GM19438 (cell line): ENCODE measurements around the gene FMN2.
"Not testable (repeated sequence)": the region's sequence is repeated elsewhere in the genome, so short reads cannot be mapped to it uniquely, and the experiment has no call there.

Experiments used
- ATAC-seq: cut with Tn5 transposase; IDR thresholded peaks from one replicate; pipeline ENCODE4 v1.9.1; 2021; ENCODE audit warnings: low read depth; ENCODE audit not compliant: unreplicated experiment

FMN2 gene

GRCh38 chr1:240294566-240294965 lies 202.9 kb downstream of the FMN2 start:
- ATAC-seq: no peak

DNA sequence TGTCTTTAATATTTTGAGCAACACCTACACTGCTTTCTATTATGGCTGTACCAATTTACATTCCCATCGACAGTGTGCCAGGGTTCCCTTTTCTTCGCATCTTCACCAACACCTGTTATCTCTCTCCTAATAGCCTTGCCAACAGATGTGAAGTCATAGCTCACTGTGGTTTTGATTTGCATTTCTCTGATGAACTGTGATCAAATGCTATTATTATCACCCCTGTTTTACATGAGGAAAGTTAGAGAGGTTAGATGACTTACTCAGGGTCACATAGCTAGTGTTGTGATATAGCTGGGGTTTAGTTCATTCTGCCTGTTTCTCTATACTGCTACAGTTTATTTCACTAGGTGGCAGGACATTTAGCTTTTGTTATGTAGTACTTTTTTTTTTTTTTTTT lies 204.1 kb downstream of the FMN2 start:
- no peak for ATAC-seq

- ATAC-seq: no peak
Observed at GRCh38 chr1:240304466-240304865, 212.8 kb downstream of the FMN2 start.

- no peak for ATAC-seq
Observed at GRCh38 chr1:240306673-240307072, 215.0 kb downstream of the FMN2 start.

DNA sequence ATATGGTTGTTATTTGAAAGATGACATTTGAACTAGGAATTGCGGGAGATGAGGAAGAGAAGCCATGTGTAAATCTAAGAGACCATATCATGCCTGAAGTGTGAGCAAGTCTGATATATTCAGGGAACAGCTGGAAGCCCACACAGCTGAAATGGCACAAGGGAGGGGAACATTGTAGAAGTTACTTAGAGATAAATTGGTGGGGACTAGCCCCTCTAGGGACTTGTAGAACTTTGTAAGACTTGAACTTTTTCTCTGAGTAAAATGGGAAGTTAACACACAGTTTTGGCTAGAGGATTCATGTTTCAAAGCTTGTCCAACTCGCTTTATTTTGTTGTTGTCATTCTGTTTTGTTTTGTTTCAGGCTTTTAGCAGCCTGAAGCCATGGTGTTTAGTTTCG lies 216.4 kb downstream of the FMN2 start:
- ATAC-seq: no peak

GRCh38 chr1:240309769-240310168 lies 218.1 kb downstream of the FMN2 start:
- no peak for ATAC-seq

GRCh38 chr1:240310226-240310925 lies 218.7 kb downstream of the FMN2 start:
- ATAC-seq: no peak

DNA sequence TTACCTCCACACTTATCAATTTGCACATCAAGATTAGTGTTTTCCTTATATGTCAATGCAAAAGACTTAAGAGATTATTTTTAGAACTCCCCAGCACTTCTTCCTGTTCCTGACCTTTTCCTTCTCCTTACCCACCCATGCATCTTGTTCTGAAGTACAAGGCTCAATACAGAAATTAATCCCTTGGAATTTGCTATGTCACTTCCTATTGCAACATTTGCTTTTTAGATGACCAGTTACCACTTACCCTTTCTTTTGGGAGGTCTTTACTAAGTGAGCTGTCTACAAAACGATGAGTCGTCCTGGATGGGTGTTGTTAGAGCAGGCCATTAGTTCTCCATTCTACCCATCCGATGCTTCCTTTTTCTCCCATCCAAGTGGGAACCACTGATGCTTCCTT lies 221.2 kb downstream of the FMN2 start:
- ATAC-seq: no peak

DNA sequence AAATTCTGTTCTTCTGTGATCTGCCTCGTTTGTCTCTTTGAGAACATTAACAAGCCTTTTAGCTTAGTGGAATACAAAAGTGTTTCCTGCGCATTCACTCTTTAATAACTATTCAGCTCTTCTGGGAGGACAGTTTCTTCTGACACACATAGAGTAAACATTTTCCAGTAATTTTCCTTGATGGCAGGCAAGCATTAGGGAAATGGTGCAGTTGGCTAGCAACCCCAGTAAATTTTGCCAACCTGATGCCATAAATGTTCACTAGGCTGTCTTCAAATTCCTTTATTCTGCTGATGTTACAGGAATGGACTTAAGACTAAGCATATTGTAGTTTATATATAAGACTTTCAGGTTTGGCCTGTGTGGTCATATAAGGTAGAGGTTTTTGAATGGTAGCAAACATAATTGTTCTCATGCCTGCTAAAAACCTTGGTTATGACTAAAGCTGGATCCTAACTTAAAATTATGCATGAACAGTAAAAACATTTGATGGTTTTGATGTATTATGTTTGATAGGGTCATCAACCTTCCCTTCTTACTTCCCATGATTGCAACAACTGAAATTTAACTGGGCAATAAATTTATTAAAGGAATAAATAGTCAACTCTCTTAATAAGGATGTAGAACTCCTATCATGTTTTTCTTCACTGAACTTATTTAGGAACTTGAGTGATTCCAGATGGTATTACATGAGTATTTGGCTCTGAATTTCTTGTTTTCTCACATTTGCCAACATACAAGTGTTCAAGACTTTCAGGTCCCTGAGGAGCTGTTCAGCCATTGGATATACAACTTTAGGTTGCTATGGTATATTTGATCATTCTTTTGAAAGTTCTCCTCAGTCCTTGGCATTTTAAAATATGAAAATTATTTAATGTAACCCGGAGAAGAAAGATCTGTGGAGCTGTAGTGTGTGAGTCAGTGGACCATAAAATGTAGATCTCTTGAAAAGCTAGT lies 223.4 kb downstream of the FMN2 start:
- no peak for ATAC-seq

DNA sequence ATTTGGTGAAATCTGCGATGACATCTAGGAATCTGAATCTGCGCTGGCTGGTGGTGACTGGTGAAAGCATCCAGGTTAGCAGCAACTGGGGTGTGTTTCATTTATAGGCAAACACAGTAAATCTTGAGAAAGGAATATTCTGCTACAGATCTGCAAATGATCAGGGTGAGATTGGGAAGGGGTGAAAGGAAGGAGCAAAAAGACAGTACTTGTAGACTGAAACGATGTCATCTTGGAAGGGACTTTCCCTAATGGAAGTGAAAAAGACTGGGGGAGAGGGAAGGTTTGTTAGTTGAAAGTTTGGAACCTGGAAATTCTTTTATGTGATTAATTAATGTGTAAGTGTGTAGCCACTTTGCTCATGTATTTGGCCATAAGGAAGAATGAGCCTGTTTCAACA lies 228.3 kb downstream of the FMN2 start:
- ATAC-seq: no peak

DNA sequence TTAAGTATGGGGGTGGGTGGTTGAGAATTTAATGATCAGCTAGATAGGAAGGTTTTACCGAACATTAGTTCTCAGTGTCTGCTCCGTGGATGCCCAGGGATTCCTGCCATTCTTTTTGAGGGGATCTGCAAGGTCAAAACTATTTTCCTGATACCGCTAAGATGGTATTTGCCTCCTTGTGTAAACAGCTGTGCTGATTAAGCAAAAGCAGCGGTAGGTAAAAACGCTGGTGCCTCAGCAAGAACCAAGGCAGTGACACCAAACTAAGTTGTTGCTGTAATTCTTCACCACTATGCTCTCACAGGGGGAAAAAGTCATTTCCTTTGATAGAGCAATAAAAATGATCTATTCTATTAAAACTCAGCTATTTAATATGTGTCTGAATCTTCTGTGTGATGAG lies 229.0 kb downstream of the FMN2 start:
- no peak for ATAC-seq

DNA sequence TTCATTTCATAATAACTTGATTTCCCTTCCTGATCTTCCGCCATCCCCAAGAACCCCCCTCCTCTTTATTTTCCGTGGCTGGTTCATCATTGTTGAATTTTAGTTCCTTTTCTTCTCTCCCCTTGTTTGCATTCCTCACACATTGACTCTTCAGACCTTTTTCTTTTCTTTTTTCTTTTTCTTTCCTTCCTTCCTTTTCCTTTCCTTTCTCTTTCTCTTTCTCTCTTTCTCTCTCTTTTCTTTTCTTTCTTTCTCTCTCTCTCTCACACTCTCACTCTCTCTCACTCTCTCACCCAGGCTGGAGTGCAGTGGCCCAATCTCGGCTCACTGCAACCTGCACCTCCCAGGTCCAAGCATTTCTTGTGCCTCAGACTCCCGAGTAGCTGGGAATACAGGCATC lies 231.3 kb downstream of the FMN2 start:
- ATAC-seq: no peak

- not testable (repeated sequence) for ATAC-seq
Observed at GRCh38 chr1:240328382-240328781, 236.7 kb downstream of the FMN2 start.

DNA sequence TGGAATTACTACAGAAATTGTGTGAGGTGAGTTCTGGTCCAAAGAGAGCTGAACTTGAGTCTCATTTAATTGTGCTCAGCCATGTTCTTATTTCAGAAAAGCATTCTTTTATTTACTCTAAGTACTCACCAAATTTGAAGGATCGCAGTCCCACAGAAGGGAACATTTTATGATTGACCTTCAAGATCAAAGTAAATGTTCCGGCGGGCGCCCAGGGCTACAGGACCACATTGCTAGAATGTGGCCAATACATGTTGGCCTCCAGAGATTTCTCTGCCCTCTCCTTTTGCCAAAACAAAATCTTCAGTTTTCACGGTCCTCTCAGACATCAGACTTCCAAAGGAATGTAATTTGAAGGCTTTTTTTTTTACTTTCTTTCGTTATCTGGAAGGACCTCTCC lies 237.8 kb downstream of the FMN2 start:
- ATAC-seq: no peak

DNA sequence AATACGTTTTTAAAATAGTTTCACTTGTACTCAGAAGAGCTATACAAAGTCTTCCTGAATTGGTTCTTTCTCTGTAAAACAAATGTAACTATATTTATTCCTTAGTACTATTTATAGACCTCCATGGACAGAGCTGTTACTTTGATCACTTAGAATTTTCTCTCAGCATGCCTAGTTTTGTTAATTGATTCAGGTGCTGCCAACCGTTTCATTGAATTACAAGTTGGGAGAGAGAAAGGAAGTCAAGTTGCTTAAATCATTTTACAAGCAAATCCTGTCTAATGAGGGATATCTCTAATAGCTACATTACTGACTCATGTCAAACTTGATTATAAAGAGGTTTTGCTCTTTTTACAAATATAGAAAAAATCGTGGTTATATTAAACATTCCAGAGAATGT lies 241.0 kb downstream of the FMN2 start:
- no peak for ATAC-seq

DNA sequence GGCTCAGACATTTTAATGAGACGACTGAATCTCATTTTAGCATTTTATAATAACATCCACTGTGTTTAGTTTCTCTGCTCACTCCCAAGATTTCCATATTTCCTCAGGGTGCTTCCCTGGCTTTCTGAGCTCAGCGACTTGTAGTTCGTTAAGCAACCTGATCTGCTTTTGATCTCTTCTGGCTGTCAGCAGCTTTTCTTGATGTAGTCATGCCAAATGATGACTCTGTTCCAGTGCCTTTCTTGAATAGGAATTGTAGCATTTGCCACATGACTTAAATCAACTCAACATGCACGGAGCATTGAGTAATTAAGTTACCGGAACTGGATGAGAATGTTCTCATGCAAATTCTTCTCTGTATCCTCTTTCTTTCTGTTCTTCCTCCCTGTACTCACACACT lies 246.1 kb downstream of the FMN2 start:
- no peak for ATAC-seq

DNA sequence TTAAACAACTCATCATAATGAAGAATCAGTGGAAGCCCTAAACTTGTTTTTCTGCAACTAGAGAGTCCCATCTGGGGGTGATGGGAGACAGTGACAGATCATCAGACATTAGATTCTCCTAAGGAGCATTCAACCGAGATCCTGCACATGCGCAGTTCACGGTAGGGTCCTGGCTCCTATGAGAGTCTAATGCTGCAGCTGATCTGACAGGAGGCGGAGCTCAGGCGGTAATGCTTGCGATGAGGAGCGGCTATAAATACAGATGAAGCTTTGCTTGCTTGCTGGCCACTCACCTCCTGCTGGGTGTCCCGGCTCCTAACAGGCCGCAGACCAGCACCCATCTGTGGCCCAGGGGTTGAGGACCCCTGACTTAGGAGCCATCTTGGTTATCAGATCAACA lies 247.2 kb downstream of the FMN2 start:
- ATAC-seq: no peak

GRCh38 chr1:240341365-240342250 lies 249.9 kb downstream of the FMN2 start:
- ATAC-seq: no peak

GRCh38 chr1:240342251-240342625 lies 250.6 kb downstream of the FMN2 start:
- ATAC-seq: no peak

GRCh38 chr1:240343045-240343444 lies 251.4 kb downstream of the FMN2 start:
- no peak for ATAC-seq

DNA sequence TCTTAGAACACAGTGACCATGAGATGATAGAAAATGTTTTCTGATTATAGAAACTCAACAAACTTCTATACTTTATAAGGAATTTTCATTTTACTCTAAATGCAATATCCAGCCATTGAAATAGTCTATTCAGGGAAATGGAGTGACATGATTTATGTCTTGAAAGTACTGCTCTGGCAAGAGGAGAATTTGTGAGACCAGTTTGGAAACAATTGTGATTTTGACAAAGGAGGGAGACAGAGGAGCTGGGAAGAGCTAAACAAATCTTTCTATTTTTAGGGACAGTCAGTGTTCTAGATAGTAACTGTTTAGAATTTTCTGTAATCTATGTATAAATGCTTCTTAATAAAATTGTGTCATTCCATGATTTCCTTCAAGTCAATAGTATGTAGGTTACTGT lies 252.3 kb downstream of the FMN2 start:
- no peak for ATAC-seq
